Midbrain (tissue), 1 donor: ENCODE data around the gene KCNE1.

ENCODE experiments used
- DNase-seq: peaks from one replicate; lab custom pipeline; 2025; lab: John Stamatoyannopoulos, UW

Gene KCNE1

GRCh38 chr21:34535886-34536285 is 23.9 kb upstream of the KCNE1 start:
- no peak for DNase-seq

DNA sequence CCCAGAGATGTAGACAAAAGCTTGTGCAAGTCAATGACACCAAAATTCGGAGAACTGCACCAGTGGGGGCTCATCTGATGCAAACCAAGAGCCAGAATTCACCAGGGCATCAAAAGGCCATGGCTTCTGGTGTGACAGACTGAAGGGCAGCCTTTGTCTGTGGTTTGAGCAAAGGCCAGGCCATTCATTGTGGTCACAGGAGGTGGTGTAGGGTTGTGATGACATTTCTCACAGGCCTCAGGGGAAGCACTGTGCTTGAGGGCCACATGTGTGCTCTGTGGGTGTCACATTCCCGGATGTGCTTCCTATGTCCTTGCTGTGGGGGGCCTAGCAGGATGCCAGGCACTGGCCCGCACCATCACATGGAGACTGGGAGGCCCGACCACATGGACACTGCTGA is 22.5 kb upstream of the KCNE1 start:
- DNase-seq, result peak; percentile 41

- no peak for DNase-seq
These were observed 21.9 kb upstream of the KCNE1 start for GRCh38 chr21:34533938-34534337.

GRCh38 chr21:34531399-34531798 is 19.4 kb upstream of the KCNE1 start:
- DNase-seq, result no peak

- DNase-seq, result no peak
These were observed 18.3 kb upstream of the KCNE1 start for GRCh38 chr21:34530261-34530660.

- DNase-seq, result no peak
These were observed 16.1 kb upstream of the KCNE1 start for GRCh38 chr21:34528131-34528561.

DNA sequence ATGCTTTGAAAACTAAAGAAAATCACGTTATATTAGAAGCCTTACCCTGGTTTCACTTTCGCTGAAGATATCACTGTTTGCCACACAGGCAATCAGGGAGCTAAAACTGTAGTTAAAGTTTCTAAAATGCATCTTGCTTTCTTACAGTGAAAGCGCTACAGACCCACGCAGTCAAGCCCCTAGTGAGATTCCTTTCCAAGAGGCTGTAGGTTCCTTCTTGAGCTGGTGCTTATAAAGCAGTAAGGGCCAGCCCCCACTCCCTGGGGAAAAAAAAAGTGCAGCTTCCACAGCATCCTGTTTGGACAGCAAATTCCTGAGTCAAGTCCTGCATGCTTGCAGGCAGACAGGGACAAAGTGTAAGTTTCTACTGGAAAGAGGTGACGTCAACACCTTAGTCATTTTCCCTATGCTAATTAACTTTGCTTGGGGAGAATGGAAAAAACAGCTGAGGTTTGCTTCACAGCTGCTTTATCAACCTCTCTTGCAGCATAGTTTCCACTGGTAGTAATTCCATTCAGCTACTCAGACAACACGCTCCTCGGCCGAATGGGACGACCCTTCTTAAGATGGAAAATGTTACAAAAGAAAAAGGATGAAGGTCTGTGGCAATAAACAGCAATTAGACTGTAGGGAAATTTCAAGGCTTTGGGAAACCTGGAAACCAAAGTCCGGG is 14.7 kb upstream of the KCNE1 start:
- DNase-seq, result peak; percentile 32

DNA sequence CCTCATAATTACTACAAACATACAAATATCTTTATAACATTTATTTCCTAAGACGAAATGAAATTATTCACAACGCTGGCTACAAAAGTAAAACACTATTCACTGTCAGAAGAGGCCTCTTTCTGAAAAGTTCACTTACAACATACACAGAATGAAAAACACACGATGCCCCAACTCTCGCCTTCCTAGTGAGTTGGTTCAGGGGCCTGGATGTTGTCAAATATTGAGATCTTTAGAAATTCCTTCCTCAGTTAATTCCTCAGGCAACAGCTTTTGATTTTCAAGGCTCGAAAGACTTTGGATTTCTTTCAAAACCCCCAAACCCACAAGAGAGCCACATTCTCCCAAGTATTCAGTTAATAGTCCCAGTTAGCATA is 14.2 kb upstream of the KCNE1 start:
- DNase-seq, result no peak

- DNase-seq, result no peak
These were observed 12.9 kb upstream of the KCNE1 start for GRCh38 chr21:34524646-34525601.

DNA sequence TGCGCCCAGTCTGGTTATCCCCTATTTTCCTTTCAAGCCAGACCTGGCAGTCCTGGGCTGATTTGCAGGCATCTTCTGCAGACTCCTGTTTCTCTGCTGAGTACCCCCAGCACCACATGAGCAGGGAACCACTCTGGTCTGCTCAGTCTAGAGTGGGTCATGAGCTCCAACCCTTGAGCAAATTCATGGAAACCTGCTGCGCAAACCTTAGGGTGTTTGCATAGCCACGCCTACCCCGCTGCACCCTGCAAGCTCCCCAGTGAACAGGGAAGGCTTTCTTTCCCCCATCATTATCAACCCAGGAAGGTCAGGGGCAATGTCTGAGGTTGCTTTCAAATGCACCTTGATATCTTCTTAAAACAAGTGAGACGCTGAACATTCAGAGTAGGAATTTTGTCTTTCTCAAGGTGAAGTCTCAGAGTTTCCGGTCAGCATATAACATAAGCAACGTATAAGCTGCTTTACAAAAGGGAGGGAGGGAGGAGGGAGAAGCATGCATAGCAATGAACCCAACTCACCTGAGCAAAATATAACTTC is 11.1 kb upstream of the KCNE1 start:
- DNase-seq, result no peak

- DNase-seq, result no peak
These were observed 10.3 kb upstream of the KCNE1 start for GRCh38 chr21:34522284-34522683.

DNA sequence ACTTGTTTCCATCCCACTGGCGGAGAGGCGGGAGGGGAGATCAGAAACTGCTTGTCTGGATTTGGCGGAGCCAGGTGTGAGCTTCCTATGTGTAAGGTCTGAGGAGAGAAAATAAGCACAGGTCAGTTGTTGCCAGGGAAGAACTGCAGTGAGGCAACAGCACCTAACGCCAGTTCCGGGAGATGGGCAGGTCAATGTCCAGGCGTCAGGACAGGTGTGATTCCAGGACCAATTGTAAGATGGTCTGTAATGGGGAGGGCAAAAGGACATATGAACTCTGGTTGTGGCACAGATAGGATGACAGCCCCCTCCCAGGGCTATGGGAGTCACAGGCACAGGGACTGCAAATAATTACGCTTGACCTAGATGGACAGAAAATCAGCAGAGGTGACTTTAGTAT is 9.6 kb upstream of the KCNE1 start:
- no peak for DNase-seq

GRCh38 chr21:34520764-34521508 is 8.9 kb upstream of the KCNE1 start:
- DNase-seq, result no peak

DNA sequence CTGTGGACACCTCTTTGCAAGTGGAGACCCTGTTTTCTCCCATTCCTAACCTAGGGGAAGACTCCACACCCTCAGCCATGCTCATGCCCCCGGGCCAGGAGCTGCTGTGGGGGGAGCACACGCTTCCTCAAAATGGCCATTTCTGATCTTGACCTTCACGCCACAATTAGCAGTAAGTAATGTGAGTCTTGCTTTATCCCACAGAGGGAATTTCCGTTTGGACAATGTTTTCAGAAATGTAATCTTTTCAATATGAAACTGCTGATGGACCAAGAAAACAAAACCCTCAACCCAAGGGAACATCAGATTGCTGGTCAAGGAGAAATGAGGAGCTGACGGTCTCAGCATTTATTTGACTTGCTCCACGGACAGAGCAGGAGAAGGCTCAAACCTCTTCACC is 8.3 kb upstream of the KCNE1 start:
- no peak for DNase-seq

- no peak for DNase-seq
These were observed 7.7 kb upstream of the KCNE1 start for GRCh38 chr21:34519694-34520093.

DNA sequence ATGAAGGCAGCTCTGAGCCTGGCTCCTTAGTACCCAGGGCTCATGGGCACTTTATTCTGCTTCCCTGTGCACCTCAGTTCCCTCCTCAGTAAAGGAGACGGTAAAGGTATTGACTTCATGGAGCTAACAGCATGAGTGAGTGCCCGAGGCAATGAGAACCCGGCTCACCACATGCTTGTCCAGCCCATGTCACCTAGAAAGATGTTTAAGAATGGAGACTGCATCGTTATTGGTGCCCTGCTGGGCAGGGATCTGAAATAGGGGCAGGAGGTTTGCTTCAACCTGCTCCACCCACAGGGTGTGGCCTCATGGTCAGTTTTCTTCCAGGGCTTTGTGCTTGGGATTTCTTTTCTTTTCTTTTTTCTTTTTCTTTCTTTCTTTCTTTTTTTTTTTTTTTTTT is 7.0 kb upstream of the KCNE1 start:
- no peak for DNase-seq

DNA sequence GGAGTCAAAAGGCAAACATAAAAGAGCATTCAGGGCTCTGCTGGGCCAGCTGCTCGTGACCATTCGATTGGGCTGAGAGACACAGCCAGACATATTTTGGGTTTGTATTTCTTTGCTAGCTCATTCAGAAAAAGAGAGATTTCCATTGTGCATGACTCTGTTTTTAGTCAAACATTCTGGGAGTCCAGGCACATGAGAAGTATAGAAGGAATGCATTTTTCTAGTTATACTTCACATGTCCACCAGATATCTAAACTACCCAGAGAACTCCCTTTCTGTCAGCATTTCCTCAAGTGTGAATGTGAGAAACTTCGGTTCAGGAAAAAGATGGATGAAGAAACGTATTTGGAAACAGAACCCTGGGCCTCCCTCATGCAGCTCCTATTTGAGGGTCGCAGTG is 6.3 kb upstream of the KCNE1 start:
- no peak for DNase-seq

DNA sequence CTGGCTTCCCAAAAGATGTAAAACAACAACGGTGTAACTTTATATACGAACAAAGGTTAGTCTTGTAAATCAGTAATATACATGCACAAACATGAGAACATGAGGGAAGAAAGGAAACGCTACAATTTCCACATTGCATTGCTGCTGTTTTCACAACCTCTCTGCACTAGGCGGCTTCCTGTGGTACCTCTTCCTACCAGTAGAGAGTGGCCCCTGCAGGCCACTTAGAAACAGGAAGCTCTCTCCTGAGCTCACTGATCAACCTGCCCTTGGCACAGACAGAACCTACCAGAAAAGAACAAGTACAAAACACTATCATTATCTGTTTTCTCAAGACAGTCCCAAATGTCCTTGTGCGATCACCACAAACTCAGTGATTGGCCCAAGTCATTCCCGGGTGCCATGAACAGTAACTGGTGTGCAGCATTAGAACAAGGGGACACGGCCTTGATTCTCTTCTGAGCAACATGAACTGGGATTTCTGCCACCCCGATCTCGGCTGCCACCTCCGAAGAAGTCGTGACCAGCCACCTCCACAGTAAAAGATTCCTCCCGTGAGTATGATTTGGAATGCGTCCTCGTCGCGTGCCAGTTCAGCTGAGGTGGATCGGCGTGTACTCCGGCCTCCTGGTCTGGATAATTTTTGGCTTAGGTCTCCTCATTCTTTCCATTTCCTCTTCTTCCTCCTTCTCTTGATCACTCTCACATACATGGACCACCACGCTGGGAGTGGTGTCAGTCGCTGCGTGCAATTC is 5.7 kb upstream of the KCNE1 start:
- DNase-seq, result no peak

- no peak for DNase-seq
These were observed 5.0 kb upstream of the KCNE1 start for GRCh38 chr21:34517039-34517438.

- no peak for DNase-seq
These were observed 2.6 kb upstream of the KCNE1 start for GRCh38 chr21:34514576-34515115.

- no peak for DNase-seq
These were observed 1.2 kb upstream of the KCNE1 start for GRCh38 chr21:34513129-34513675.
